Lower lobe of right lung (tissue), 2 donors: ENCODE results near the gene DENND2C. TPM values are rescaled to one million over a fixed set of nuclear protein-coding genes. Genes with fewer than 3 reads are reported as not detected.

Source experiments
- ATAC-seq, 2 donors: fragments of 200-7000 bp; cut with Tn5 transposase; one replicate each; pipeline ENCODE4 v1.9.1; 2020 to 2022; ENCODE audit warnings: mild to moderate bottlenecking in 2 of 2, moderate library complexity in 2 of 2
- DNase-seq: peaks from one replicate; pipeline ENCODE4 v3.0.0-alpha.2; 2020
- H3K27ac ChIP-seq: fragments of 200-600 bp; one replicate; pipeline ENCODE4 v1.8.0; 2022
- H3K27me3 ChIP-seq: fragments of 200-600 bp; one replicate; pipeline ENCODE4 v1.8.0; 2022; ENCODE audit warnings: low read depth
- H3K36me3 ChIP-seq: fragments of 200-600 bp; one replicate; pipeline ENCODE4 v1.8.0; 2022; ENCODE audit warnings: mild to moderate bottlenecking
- H3K4me1 ChIP-seq: fragments of 200-600 bp; one replicate; pipeline ENCODE4 v1.8.0; 2022
- H3K4me3 ChIP-seq: fragments of 200-600 bp; one replicate; pipeline ENCODE4 v1.8.0; 2022; ENCODE audit warnings: mild to moderate bottlenecking
- H3K9me3 ChIP-seq: fragments of 200-600 bp; one replicate; pipeline ENCODE4 v1.8.0; 2022
- CTCF ChIP-seq: fragments of 200-600 bp; IDR thresholded peaks from one replicate; pipeline ENCODE4 v1.8.0; 2022; ENCODE audit warnings: antibody characterized with exemption, mild to moderate bottlenecking
- intact Hi-C: fragments of 100-400 bp; cut with DNase I; formaldehyde crosslinking; loops from one replicate; pipeline ENCODE4 v1.11.0; 2022
- total RNA-seq: library from RNA; stranded (reverse); fragmentation: NEBNext Ultra II Directional; extraction: Animal tissue kit (Norgen Biotek cat#: 25700); gene quantifications from one replicate; pipeline ENCODE4 v1.2.1, GENCODE V29; 2021
- donor health status: DM: no; HTN: yes; CAD: no; lungs with severe emphysema.

DENND2C gene
- total RNA-seq, 1 donor from 2014 or later, result 3.8 TPM

GRCh38 chr1:114638910-114639309, 30.9 kb downstream of the DENND2C start:
- H3K9me3 ChIP-seq, result no peaks in the 10 kb centered on the region
- DNase-seq (no peak), ATAC-seq (no peak)
- no peaks in the 10 kb centered on the region for H3K27me3 ChIP-seq
- no peak overlapping the region for H3K4me3 ChIP-seq
- H3K4me1 ChIP-seq, result no peaks in the 10 kb centered on the region
- intact Hi-C loops, result no loop called here
- no peaks in the 10 kb centered on the region for H3K36me3 ChIP-seq
- TF ChIP-seq CTCF, result no peak
- H3K27ac ChIP-seq, result no peak overlapping the region

- Histone ChIP-seq H3K27me3 (no peaks in the 10 kb centered on the region), H3K4me1 (no peaks in the 10 kb centered on the region), H3K9me3 (no peaks in the 10 kb centered on the region), H3K36me3 (no peaks in the 10 kb centered on the region), H3K27ac (no peak overlapping the region), H3K4me3 (no peak overlapping the region)
- ATAC-seq (no peak), DNase-seq (no peak)
- TF ChIP-seq CTCF, result no peak
- intact Hi-C loops, result no loop called here
These were observed 37.4 kb downstream of the DENND2C start for GRCh38 chr1:114632427-114632826.

GRCh38 chr1:114627107-114627506, 42.7 kb downstream of the DENND2C start:
- ATAC-seq (no peak), DNase-seq (no peak)
- H3K27ac ChIP-seq, result no peak overlapping the region
- no peak for TF ChIP-seq CTCF
- H3K4me3 ChIP-seq, result no peak overlapping the region
- no peaks in the 10 kb centered on the region for H3K36me3 ChIP-seq
- no peaks in the 10 kb centered on the region for H3K27me3 ChIP-seq
- no peaks in the 10 kb centered on the region for H3K9me3 ChIP-seq
- intact Hi-C loops, result no loop called here
- H3K4me1 ChIP-seq, result no peaks in the 10 kb centered on the region

DNA sequence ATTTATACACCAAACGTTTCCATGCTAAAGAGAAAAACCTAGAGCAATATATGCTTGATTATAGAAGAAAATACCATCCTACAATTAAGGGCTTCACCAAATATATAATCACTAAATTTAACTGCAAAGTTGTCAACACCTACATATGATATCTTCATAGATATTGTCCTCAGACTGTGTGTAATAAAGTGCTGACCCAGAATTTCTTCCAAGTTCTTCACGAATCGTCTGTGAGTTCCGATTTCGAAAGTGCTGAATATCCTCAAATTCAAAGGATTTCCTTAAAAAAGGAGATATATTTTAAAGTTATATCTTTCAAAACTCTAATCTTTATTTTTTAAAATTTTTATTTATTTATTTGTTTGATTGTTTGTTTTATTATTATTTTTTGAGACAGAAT, 46.5 kb downstream of the DENND2C start:
- DNase-seq (no peak), ATAC-seq (no peak)
- intact Hi-C loops, result no loop called here
- Histone ChIP-seq H3K27me3 (no peaks in the 10 kb centered on the region), H3K27ac (no peak overlapping the region), H3K4me3 (no peak overlapping the region), H3K4me1 (no peaks in the 10 kb centered on the region), H3K9me3 (no peaks in the 10 kb centered on the region), H3K36me3 (no peaks in the 10 kb centered on the region)
- no peak for TF ChIP-seq CTCF

DNA sequence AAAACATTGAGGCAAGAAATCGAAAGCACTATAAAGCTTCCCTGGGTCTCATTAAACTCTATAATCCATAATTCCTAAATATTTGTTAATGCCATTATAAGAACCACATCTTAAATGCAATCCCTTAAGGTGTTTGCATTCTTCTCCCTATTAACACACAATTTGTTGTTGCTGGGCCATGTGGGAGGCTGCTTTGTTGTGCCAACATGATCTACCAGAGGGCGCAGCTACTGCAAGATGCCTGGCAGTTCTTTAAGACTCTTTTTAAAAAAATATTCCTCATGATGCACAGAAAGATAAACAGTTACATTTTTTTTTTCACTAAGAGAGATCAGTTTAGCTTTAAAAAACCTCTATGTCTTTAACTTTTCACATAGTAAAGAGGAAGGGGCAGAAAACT, 49.4 kb downstream of the DENND2C start:
- no peak for ATAC-seq
- intact Hi-C loops, result no loop called here
- no peaks in the 10 kb centered on the region for H3K27me3 ChIP-seq

More for the DNA sequence above, 49.4 kb downstream of the DENND2C start:
- no peaks in the 10 kb centered on the region for H3K4me1 ChIP-seq
- H3K27ac ChIP-seq, result no peak overlapping the region
- TF ChIP-seq CTCF, result no peak
- DNase-seq, result no peak
- H3K36me3 ChIP-seq, result peaks cover 8% of the 10 kb centered on the region
- no peaks in the 10 kb centered on the region for H3K9me3 ChIP-seq
- H3K4me3 ChIP-seq, result no peak overlapping the region
